Superior temporal gyrus (tissue), 1 donor: ENCODE measurements around the gene PPP1R12A.
A peak's percentile ranks its signal among the peaks of the same experiment; 100 is the strongest.

Source experiments
- DNase-seq: peaks from one replicate; pipeline ENCODE4 v3.0.0-alpha.2; 2016; ENCODE audit errors: extremely low spot score

Gene PPP1R12A

GRCh38 chr12:79935624-79936345, 888 bp upstream of the PPP1R12A start:
- peak; percentile 67 for DNase-seq

- DNase-seq: peak; percentile 26
These were observed 446 bp downstream of the PPP1R12A start for GRCh38 chr12:79934281-79935020.

- peak; percentile 52 for DNase-seq
These were observed 1.2 kb downstream of the PPP1R12A start for GRCh38 chr12:79933532-79934264.

GRCh38 chr12:79933043-79933442, 1.9 kb downstream of the PPP1R12A start:
- DNase-seq: no peak

GRCh38 chr12:79932357-79932756, 2.5 kb downstream of the PPP1R12A start:
- DNase-seq: no peak

GRCh38 chr12:79929065-79929464, 5.8 kb downstream of the PPP1R12A start:
- no peak for DNase-seq

GRCh38 chr12:79927772-79928474, 7.0 kb downstream of the PPP1R12A start:
- DNase-seq: no peak

GRCh38 chr12:79926951-79927350, 7.9 kb downstream of the PPP1R12A start:
- DNase-seq: no peak

- DNase-seq: no peak
These were observed 9.4 kb downstream of the PPP1R12A start for GRCh38 chr12:79925492-79925891.

- no peak for DNase-seq
These were observed 13.1 kb downstream of the PPP1R12A start for GRCh38 chr12:79921786-79922185.

GRCh38 chr12:79920421-79921238, 14.3 kb downstream of the PPP1R12A start:
- no peak for DNase-seq

- DNase-seq: no peak
These were observed 15.1 kb downstream of the PPP1R12A start for GRCh38 chr12:79919762-79920161.

GRCh38 chr12:79916826-79917225, 18.1 kb downstream of the PPP1R12A start:
- no peak for DNase-seq

- DNase-seq: no peak
These were observed 22.8 kb downstream of the PPP1R12A start for GRCh38 chr12:79911889-79912656.

- DNase-seq: no peak
These were observed 26.5 kb downstream of the PPP1R12A start for GRCh38 chr12:79908366-79908765.

GRCh38 chr12:79901506-79901905, 33.4 kb downstream of the PPP1R12A start:
- no peak for DNase-seq

GRCh38 chr12:79900951-79901350, 33.9 kb downstream of the PPP1R12A start:
- DNase-seq: no peak

- no peak for DNase-seq
These were observed 34.7 kb downstream of the PPP1R12A start for GRCh38 chr12:79900199-79900598.

GRCh38 chr12:79897617-79898016, 37.3 kb downstream of the PPP1R12A start:
- no peak for DNase-seq

GRCh38 chr12:79895804-79896203, 39.1 kb downstream of the PPP1R12A start:
- no peak for DNase-seq
